Ammon's horn (tissue), 1 donor: ENCODE results near the gene DLX1.
"Not testable (repeated sequence)": the region's sequence is repeated elsewhere in the genome, so short reads cannot be mapped to it uniquely, and the experiment has no call there.

Experiments
- DNase-seq: peaks from one replicate; pipeline ENCODE4 v3.0.0-alpha.2; 2016; ENCODE audit warnings: low spot score

DLX1 gene

DNA sequence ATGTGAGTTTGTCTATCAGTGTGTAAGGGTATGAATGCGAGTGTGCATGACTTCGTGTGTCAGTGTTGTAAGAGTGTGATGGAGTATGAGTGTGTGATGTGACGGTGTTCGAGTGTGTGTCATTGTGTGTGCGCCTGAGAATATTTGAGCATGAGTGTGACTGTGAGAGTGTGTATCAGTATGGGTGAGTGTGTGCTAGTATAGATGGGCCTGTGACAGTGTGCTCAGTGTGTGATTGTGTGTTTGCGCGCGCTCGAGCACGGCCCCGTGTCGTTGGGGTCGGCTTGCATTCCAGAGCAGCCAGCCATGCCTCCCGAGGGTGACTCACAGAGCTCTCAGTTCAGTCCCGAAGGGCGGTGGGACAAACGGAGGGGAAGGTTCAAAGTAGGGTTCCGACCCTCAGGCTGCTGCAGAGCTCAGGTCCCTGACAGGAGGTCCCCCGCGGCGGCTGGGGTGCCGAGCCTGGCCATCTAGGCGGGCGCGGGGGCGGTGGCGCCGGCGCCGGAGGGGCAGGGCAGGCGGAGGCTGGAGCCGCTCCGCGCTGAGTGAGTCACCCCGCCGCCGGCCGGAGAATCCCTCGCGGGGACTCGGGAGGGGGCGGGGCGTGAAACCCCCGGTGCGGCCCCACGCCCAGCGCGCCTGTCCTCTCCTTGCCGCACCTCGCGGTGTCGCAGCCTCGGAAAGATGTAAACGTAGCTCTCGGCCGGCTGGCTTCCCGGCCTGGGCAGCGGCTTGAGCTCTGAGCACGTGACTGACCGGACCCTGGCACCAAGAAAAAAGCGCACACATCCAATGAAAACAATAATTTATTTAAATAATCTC, 13.6 kb downstream of the DLX1 start:
- no peak for DNase-seq

GRCh38 chr2:172099472-172100079, 14.3 kb downstream of the DLX1 start:
- DNase-seq, result no peak

DNA sequence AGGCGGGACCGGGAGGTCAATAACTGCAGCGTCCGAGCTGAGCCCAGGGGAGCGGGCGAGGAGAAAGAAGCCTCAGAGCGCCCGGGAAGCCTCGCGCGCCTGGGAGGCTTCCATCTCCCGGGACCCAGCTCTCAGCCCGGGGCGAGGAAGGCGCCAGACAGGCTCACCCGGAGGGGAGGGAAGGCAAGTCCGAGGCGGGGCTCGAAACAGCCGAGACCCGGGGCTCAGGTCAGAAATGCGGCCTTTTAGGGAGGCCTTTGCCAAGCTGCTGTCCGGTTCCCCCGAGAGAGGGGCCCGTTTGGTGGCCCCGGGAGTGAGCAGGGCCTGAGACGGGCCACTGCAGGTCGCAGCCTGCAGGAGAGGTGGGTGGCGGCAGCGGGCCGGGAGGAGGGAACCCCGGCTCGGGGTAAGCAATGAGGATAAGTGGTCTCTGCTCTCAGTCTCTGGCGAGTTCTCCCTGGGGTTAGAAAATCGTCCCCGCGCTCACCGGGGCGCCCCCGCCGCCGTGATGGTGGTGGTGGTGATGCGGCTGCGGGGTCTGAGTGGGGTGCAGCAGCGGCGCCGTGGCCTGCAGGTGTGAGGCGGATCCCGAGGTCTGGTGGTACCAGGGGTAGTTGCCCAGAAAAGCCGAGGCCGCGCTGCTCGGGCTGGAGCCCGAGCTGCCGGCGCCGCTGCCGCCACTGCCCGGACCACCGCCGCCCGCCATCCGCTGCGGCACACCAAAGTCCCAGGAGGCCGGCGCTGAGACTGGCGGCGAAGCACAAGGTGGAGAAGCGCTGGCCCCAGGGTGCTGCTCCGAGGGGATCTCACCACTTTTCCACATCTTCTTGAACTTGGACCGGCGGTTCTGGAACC, 15.0 kb downstream of the DLX1 start:
- no peak for DNase-seq

GRCh38 chr2:172100935-172101820, 15.9 kb downstream of the DLX1 start:
- no peak for DNase-seq

DNA sequence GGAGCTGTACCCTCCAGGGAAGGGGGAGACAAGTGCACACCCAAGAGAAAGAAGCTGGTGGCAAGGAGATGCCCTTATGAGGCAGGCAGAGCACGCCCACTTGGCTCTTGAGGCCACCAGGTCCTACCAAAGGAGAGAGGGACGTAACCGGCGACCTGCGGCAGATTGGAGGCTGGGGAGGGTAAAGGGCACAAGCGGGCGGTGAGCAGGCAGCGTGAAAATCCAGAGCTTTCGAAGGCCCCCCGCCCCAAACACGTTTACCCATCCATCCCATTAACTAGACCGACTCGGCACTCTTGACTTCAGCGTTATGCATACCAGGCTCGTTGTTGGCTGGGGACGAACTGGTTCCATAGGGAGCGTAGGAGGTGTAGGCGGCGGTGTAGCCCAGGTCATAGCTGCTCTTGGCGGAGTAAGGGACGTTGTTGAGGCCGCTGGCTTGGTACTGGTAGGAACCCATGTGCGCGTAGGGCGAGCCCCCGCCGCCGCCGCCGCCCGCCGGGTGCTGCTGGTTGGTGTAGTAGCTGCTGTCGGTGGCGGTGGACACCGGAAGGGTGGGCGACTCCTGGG, 16.6 kb downstream of the DLX1 start:
- DNase-seq, result no peak

DNA sequence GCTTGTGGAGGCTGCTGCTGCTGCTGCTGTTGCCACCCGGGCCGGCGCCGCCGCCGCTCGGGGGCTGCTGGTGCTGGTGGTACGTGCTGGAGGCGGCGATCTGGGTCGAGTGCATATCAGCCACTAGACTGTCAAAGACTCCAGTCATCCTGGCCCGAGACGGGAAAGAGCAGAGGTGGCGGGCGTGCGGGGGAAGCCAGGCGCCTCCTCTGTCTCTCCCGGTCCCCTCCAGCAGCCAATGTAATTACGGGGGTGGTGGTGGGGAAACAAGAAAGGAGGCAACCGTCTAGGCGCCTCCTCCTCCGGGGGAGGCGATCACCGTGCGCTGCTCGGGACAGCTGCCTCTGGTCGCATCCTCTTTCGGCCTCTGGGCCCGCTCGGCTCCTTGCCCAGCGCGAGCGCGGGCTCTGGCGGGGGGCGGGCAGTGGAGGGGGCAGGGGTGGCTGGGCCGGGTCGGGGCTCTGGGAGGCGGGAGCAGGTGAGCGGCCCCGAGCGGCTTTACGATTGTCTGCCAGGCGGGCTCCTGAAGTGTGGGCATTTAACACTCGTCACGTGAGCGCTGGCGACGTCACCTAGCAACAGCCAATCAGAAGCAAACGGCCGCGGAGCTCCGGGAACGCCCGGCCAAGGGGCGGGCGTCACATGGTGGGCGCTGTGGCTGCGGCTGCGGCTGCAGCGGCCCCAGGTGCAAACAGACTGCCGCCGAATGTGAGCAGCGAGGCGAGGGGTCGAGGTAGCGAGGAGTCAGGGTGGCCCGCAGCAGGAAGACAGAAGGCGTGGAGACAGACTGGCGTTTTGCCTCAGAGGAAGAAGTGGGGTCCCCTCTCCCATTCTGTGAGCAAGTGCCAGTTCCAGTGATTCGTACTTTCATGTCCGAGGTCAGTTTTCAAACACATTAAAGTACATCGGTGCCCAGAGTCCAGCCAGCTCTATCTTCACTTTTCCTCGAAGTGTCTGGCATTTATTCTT, 17.4 kb downstream of the DLX1 start, which contains the start of gene DLX2:
TSS of gene DLX2 (minus strand) at position 510 of the 969 bp plus-strand sequence. CDS start at position 148, 362 bp downstream.
- DNase-seq, result peak; percentile 62

DNA sequence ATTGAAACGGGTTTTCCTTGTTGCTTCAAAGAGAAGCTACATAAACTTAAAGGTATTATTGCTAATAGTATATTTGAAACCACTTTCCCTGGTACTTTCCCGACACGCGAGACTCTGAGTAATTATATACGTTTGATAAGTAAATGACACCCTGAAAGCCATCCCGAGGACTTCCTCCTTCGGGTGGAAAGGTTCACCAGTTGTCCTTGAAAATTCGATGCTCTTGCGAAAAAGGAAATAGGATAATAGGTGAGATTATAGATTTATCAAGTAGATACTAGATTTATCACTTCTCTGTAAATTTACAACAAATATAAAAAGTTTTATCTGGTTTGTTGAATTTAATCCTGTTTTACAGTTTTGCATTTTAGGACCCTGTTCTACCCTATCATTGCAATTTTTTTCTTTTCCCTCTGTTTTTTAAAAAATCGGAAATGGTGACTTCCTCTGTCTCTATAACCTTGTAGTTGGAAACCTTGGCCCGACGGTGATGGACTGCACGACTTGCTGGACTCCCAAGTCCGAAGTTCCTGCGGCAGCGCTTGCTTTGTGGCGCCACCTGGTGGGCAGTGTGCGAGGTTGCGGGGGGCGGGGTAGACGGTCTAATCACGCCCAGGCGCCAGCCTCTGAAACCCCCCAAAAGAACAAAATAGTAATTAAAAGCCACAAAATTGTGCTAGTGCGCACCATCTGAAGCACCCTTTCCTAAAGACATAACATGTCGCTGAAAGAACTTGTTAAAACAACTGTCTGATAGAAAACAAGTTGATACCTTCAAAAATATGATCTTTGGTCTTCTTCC, 18.4 kb downstream of the DLX1 start:
- peak; percentile 69 for DNase-seq

DNA sequence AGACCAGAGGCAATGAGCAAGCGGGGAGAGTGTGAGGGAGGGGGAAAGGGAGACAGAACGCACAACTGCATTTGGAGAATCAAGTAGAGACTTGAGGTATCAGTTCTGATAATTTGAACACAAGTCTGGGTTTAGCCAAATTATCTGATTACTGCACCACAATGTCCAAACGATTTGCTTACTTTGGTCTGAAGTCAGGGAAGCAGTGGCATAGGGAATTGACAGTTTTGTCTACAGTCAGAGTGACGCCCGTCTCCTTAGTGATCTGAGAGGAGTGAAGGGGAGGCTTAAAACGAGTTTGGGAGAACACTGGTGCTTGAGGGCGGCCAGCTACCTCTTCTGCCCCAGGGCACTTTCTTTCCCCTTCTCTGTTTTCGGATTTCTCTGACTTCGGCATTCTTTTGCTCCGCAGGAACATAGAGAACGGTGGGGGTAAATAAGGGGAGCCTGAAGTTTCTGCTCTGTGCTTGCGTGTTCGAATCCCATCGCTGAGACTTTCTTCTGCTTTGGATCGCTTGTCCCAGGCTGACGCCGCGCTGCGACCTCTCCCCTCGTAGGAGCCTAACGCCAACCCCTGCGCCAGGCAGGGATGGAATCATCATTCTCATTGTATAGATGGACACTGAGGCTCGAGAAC, 20.3 kb downstream of the DLX1 start:
- no peak for DNase-seq

- no peak for DNase-seq
Observed at GRCh38 chr2:172106108-172106961, 21.0 kb downstream of the DLX1 start.

DNA sequence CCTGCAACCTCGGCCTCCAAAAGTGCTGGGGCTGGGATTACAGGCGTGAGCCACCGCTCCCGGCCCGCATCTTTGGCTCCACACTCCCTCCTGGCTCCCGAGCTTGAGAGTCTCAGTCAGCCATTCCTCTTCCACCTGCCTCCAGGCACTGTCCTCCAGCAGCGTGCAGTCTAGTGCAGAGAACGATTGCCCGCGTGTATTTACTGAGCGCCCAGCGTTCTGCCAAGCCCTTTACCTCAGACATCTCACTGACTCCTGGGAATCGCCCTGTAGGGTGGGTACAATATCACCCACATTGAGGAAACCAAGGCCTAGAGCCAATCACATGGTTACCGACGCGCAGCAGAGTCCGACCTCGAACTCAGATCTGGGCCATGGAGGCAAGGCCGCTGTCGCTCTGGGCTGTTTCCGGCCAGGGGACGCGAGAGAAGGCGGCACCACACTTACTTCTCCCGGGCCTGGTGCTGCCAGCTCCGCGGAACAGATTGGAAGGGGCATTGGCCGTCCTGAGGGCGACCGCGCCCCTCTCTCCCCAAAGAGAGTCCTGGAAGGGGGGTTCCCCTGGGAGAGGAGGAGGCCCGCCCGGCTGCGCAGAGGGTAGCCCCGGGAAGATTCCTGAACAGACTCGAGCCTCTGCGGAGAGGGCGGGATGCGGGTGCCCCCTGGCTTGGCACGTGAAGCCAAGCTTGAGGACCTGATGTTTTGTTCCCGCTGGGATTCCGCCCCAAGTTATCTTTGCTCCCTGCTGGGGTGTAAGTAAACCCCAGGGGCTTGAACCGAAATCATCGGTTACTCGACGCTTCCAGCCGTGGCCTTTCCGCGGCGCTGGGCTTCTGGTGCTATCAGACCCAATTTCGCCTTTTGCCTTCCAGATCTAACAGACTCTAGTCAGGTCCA, 22.6 kb downstream of the DLX1 start:
- no peak for DNase-seq

GRCh38 chr2:172108587-172108930, 23.3 kb downstream of the DLX1 start:
- DNase-seq, result no peak

GRCh38 chr2:172109256-172109987, 24.1 kb downstream of the DLX1 start:
- no peak for DNase-seq

GRCh38 chr2:172109988-172110811, 24.9 kb downstream of the DLX1 start:
- DNase-seq, result no peak

DNA sequence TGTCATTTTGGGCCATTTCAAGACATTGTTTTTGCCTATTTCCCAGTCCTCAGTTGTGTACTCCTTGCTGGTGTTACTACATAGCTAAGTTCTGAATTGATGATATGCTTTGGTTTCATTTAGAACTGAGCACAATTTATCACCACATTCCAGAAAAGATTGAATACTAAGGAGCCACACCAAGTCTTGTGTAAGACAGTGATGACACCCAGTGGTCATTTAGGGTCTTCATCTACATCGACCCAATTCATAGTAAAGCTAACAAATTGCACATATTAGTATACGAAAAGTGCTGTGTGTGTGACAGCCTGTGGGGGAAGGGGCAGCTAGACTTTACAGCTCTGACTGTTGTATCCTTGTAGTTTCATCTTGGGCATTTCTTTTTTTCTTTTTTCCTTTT, 28.3 kb downstream of the DLX1 start:
- DNase-seq, result peak; percentile 64

- not testable (repeated sequence) for DNase-seq
Observed at GRCh38 chr2:172114176-172114575, 28.9 kb downstream of the DLX1 start.
